Measurements from ENCODE around the gene SCARB1. TPM values are rescaled to one million over a fixed set of nuclear protein-coding genes. Genes with fewer than 3 reads are reported as not detected.

Gene SCARB1
- total and polyA plus RNA-seq, 2 experiments from 2014 or later, result 50.4 to 90.0 TPM

GRCh38 chr12:124727264-124727800, 136.3 kb downstream of the SCARB1 start:
- no peak overlapping the region for H2AFZ ChIP-seq
- no peaks in the 10 kb centered on the region for H3K36me3 ChIP-seq (replicated peaks; ENCODE audit: insufficient read depth, low read depth)
- no peak overlapping the region for H3K4me2 ChIP-seq
- no peaks in the 10 kb centered on the region for H3K9me2 ChIP-seq (replicated peaks; ENCODE audit: insufficient read depth)
- DNase-seq (ENCODE audit: low spot score), result no peak
- H3K4me1 ChIP-seq (ENCODE audit: insufficient read depth), result peaks cover 19% of the 10 kb centered on the region
- no peaks in the 10 kb centered on the region for H3K9me3 ChIP-seq (ENCODE audit: low read depth)
- H4K20me1 ChIP-seq (ENCODE audit: insufficient read depth, poor library complexity, severe bottlenecking), result no peaks in the 10 kb centered on the region
- no peak overlapping the region for H3K27ac ChIP-seq
- WGBS (ENCODE audit: low lambda C conversion rate, missing lambda C conversion rate), result 82% methylated on average over 18 of the region's 18 CpGs
- H3K27me3 ChIP-seq, result no peaks in the 10 kb centered on the region
- H3K79me2 ChIP-seq, result no peaks in the 10 kb centered on the region
- H3K4me3 ChIP-seq, result no peak overlapping the region
- TF ChIP-seq CTCF (IDR thresholded peaks at IDR 0.05; ENCODE audit: poor library complexity) (no peak), EZH2 (IDR thresholded peaks at IDR 0.05; ENCODE audit: borderline replicate concordance) (no peak), EZH2phosphoT487 (IDR thresholded peaks at IDR 0.05; ENCODE audit: low read depth, severe bottlenecking, unreplicated experiment) (no peak)

Small RNA genes within 50 kb of the gene (small RNA-seq; reads per million reads assigned to genes)
- gene RNU6-927P, result not detected

Other genes with a start within 250 kb of the SCARB1 start
- 1,410 and 1,439 TPM in 2 replicates for gene UBC, start 50.8 kb upstream of the SCARB1 start, total RNA-seq
- gene UBC, start 50.8 kb upstream of the SCARB1 start, polyA plus RNA-seq, result 1,142 and 1,267 TPM in 2 replicates
- gene DHX37, start 125.3 kb upstream of the SCARB1 start, total RNA-seq, result 7.0 and 7.3 TPM in 2 replicates
- gene DHX37, start 125.3 kb upstream of the SCARB1 start, polyA plus RNA-seq, result 6.1 and 7.2 TPM in 2 replicates
- gene BRI3BP, start 129.8 kb upstream of the SCARB1 start, total RNA-seq, result 14.1 and 14.6 TPM in 2 replicates
- gene BRI3BP, start 129.8 kb upstream of the SCARB1 start, polyA plus RNA-seq, result 4.3 and 6.1 TPM in 2 replicates
- 20.6 and 24.2 TPM in 2 replicates for gene AACS, start 201.6 kb upstream of the SCARB1 start, total RNA-seq
- gene AACS, start 201.6 kb upstream of the SCARB1 start, polyA plus RNA-seq, result 33.2 and 34.0 TPM in 2 replicates